Cardiac muscle cell (in vitro differentiated cells and primary cell): ENCODE results near the gene DRD3. TPM values are rescaled to one million over a fixed set of nuclear protein-coding genes. Genes with fewer than 3 reads are reported as not detected.
A peak's percentile ranks its signal among the peaks of the same experiment; 100 is the strongest.

Experiments
- DNase-seq, 2 donors: peaks; one replicate each; pipeline versions ENCODE4 v3.0.0 to v3.0.0-alpha.2; 2010 to 2017; ENCODE audit warnings: low read depth in 1 of 2, low spot score in 1 of 2
- H3K27ac ChIP-seq: fragments of 200-600 bp; sonication (generic); 2 replicates; pipeline ENCODE4 v1.5.1; 2016
- H3K27me3 ChIP-seq: fragments of 200-600 bp; sonication (generic); 2 replicates; pipeline ENCODE4 v1.6.0; 2016; ENCODE audit warnings: control low read depth
- H3K36me3 ChIP-seq: fragments of 200-600 bp; sonication (generic); 2 replicates; pipeline ENCODE4 v1.5.1; 2016; ENCODE audit warnings: control low read depth
- H3K4me1 ChIP-seq: fragments of 200-600 bp; sonication (generic); 2 replicates; pipeline ENCODE4 v1.8.1; 2017; ENCODE audit warnings: low read depth, mild to moderate bottlenecking, mixed run types
- H3K4me3 ChIP-seq: fragments of 200-600 bp; sonication (generic); 2 replicates; pipeline ENCODE4 v1.5.1; 2016; ENCODE audit warnings: mild to moderate bottlenecking
- H3K9me3 ChIP-seq: fragments of 200-600 bp; sonication (generic); 2 replicates; pipeline ENCODE4 v1.5.1; 2017; ENCODE audit warnings: low read depth, mild to moderate bottlenecking, control low read depth
- CTCF ChIP-seq: IDR thresholded peaks from 2 replicates; pipeline ENCODE4 v1.5.1; 2012; ENCODE audit warnings: low read depth, mild to moderate bottlenecking, low read length
- polyA plus RNA-seq: library from polyadenylated mRNA; unstranded; fragments of >200 nt; fragmentation: Nextera tagmentation; extraction: Ambion mirVana; gene quantifications from 2 replicates; pipeline ENCODE4 v1.2.1, GENCODE V29; 2016
- total RNA-seq: library from RNA; depleted of rRNA; stranded (reverse); fragments of >200 nt; gene quantifications from 2 replicates; pipeline ENCODE4 v1.2.3, GENCODE V29; 2016

DRD3 gene
- total and polyA plus RNA-seq, 2 experiments from 2014 or later: 0.51 TPM; not detected in 1

- Histone ChIP-seq H3K4me1 (no peaks in the 10 kb centered on the region), H3K27me3 (no peaks in the 10 kb centered on the region), H3K4me3 (no peak overlapping the region), H3K36me3 (no peaks in the 10 kb centered on the region), H3K9me3 (no peaks in the 10 kb centered on the region), H3K27ac (no peak overlapping the region)
- no peak for TF ChIP-seq CTCF
- no peak for DNase-seq
Observed at GRCh38 chr3:114103858-114104257, 75.0 kb downstream of the DRD3 start.

- Histone ChIP-seq H3K4me1 (no peaks in the 10 kb centered on the region), H3K4me3 (no peak overlapping the region), H3K27me3 (no peaks in the 10 kb centered on the region), H3K36me3 (no peaks in the 10 kb centered on the region), H3K27ac (no peak overlapping the region), H3K9me3 (no peaks in the 10 kb centered on the region)
- no peak for TF ChIP-seq CTCF
- DNase-seq: no peak
Observed at GRCh38 chr3:114103181-114103580, 75.7 kb downstream of the DRD3 start.

GRCh38 chr3:114101101-114101500 lies 77.8 kb downstream of the DRD3 start:
- no peaks in the 10 kb centered on the region for H3K9me3 ChIP-seq
- H3K27me3 ChIP-seq: no peaks in the 10 kb centered on the region
- H3K36me3 ChIP-seq: no peaks in the 10 kb centered on the region
- H3K27ac ChIP-seq: no peak overlapping the region
- H3K4me3 ChIP-seq: no peak overlapping the region
- no peak for DNase-seq
- no peak for TF ChIP-seq CTCF
- H3K4me1 ChIP-seq: no peaks in the 10 kb centered on the region

- H3K9me3 ChIP-seq: no peaks in the 10 kb centered on the region
Observed at GRCh38 chr3:114095796-114096195, 83.1 kb downstream of the DRD3 start.

GRCh38 chr3:114093596-114093995 lies 85.3 kb downstream of the DRD3 start:
- H3K4me3 ChIP-seq: no peak overlapping the region
- H3K4me1 ChIP-seq: peaks cover 4% of the 10 kb centered on the region
- no peak overlapping the region for H3K27ac ChIP-seq
- H3K36me3 ChIP-seq: no peaks in the 10 kb centered on the region
- DNase-seq: peak; percentile 10 to 81
- no peaks in the 10 kb centered on the region for H3K9me3 ChIP-seq
- no peaks in the 10 kb centered on the region for H3K27me3 ChIP-seq
- TF ChIP-seq CTCF: no peak

More at GRCh38 chr3:114095796-114096195, 83.1 kb downstream of the DRD3 start:
- no peak overlapping the region for H3K27ac ChIP-seq
- H3K4me3 ChIP-seq: no peak overlapping the region
- H3K36me3 ChIP-seq: no peaks in the 10 kb centered on the region
- H3K27me3 ChIP-seq: no peaks in the 10 kb centered on the region
- DNase-seq: no peak
- no peak for TF ChIP-seq CTCF
- H3K4me1 ChIP-seq: peaks cover 4% of the 10 kb centered on the region

- no peaks in the 10 kb centered on the region for H3K9me3 ChIP-seq
- no peak overlapping the region for H3K4me3 ChIP-seq
- no peak for TF ChIP-seq CTCF
- H3K4me1 ChIP-seq: peaks cover 4% of the 10 kb centered on the region
- H3K27ac ChIP-seq: no peak overlapping the region
- H3K36me3 ChIP-seq: no peaks in the 10 kb centered on the region
- no peak for DNase-seq
- H3K27me3 ChIP-seq: no peaks in the 10 kb centered on the region
Observed at GRCh38 chr3:114093016-114093380, 85.9 kb downstream of the DRD3 start.
